T-helper 1 cell treated with Interleukin-12 subunit alpha and Interleukin-12 subunit beta and Interleukin-4 antibody, amounts not matched to agents 30 ng/mL and 1 ng/mL, for 36 hours (primary cell): ENCODE results near the gene SFXN4. TPM values are rescaled to one million over a fixed set of nuclear protein-coding genes. Genes with fewer than 3 reads are reported as not detected.
"Not testable (repeated sequence)": the region's sequence is repeated elsewhere in the genome, so short reads cannot be mapped to it uniquely, and the experiment has no call there.

Experiments
- intact Hi-C: fragments of 100-400 bp; cut with micrococcal nuclease; formaldehyde crosslinking; loops from one replicate; pipeline ENCODE4 v1.15.1; 2024
- total RNA-seq: library from RNA; stranded (reverse); gene quantifications from 2 replicates; pipeline ENCODE4 v1.2.3, GENCODE V29; 2022

SFXN4 gene
- total RNA-seq, 1 donor from 2014 or later: 28.0 TPM

DNA sequence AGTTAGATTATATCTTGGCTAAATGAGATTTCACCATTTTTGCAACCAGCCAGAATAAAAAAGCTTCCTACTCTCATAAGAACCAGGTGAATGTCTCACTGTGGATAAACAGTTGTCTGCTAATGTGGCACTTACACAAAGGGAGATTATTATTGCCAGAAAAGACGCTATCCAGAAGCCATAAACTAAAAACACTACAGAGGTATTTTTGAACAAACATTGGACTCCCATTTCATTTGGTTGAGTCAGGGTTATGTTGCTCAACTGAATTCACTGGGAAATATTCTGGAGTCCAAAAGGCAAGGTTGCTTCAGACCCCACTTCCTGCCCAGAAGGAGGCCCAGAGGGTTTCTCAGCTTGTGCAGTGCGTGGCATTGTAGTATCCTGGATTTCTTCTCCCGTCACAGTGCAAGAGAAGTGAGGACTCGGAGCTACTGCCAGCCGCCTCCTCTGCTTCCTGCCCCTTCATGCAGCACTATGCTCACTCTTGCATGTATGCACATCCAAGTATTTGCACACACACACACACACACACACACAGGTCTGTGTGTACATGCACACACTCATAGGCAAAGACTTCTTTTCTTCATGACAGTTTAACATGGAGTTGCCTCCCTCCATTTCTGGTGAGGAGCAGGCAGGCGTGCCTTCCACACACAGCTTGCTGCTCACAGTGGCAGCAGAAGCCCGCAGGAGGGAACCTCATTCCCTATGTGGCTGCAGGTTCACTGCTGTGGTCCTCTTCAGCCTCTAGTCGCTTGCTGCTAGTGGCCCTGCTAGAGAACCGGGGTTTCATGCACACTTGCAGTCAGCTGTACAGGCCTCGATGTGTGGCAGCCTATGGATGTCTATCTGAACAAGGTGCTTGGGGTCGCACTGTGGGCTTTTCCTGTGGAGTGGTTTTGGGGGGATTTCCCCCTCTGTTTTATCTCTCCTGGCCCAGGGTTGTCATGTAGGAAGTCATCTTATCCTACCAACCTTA lies 51.5 kb downstream of the SFXN4 start:
- intact Hi-C loops: no loop called here

- intact Hi-C loops: no loop called here
Measured at GRCh38 chr10:119112056-119112455, 53.5 kb downstream of the SFXN4 start.

DNA sequence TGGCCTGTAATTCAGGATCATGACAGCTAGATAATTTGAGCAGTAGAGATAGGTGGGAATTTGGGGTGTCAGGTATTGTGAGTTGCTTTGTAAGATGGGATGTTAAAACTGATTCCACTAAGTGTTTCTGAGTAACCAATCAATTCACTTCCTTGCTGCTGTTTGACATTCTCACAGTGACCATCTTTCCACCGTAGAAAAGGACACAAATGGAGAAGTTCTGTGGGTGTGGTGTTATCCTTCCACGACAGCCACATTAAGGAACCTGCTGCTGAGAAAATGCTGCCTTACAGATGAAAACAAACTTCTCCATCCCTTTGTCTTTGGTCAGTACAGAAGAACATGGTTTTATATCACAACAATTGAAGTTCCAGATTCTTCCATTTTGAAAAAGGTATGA lies 57.7 kb downstream of the SFXN4 start:
- intact Hi-C loops: loop anchor here (10.0 kb wide), 1 partner anchor 787 kb away; the partner anchor contains the start of gene SEC23IP

DNA sequence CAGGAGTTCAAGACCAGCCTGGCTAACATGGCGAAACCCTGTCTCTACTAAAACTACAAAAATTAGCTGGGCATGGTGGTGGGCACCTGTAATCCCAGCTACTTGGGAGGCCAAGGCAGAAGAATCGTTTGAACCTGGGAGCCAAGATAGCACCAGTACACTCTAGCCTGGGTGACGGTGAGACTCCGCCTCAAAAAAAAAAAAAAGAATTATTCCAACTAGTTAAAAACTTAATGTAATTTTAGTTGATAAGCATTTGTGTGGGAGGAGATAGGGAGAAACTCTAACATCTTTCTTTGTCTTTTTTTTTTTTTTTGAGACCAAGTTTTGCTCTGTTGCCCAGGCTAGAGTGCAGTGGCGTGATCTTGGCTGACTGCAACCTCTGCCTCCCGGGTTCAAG lies 58.4 kb downstream of the SFXN4 start:
- intact Hi-C loops: loop anchor here (10.0 kb wide), 1 partner anchor 788 kb away; the partner anchor contains the start of gene SEC23IP

DNA sequence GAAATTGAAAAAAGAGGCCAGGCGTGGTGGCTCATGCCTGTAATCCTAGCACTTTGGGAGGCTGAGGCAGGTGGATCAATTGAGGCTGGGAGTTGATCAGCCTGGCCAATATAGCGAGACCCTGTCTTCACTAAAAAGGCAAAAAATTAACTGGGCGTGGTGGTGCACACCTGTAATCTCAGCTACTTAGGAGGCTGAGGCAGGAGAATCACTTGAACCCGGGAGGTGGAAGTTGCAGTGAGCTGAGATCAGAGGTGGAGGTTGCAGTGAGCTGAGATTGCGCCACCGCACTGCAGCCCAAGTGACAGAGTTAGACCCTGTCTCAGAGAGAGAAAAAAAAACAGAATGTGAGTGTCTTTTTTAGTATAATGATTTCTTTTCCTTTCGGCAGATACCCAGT lies 59.6 kb downstream of the SFXN4 start:
- intact Hi-C loops: loop anchor here (2.0 to 10.0 kb wide), 3 partner anchors 15 to 789 kb away; partner anchors contain the start of genes BAG3 and SEC23IP

GRCh38 chr10:119105155-119105554 lies 60.4 kb downstream of the SFXN4 start:
- intact Hi-C loops: loop anchor here (2.0 to 10.0 kb wide), 3 partner anchors 16 to 790 kb away; partner anchors contain the start of genes BAG3 and SEC23IP

DNA sequence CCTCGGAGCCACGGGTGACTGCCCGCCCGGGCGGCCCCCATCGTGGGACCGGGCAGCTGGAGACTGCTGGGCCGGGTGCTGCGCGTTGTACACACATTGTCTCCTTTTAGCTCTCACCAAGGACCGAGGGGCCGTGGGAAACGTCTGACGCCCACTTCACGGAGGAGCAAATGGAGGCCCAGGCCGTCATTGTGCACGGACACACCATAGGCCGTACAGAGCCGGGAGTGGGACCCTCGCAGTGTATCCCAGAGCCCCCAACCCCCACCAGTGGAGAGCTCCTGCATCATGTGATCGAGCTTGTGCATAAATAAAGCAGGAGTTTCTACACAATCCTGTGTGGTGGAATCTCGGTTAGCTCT lies 60.9 kb downstream of the SFXN4 start:
- intact Hi-C loops: loop anchor here (1.0 to 10.0 kb wide), 11 partner anchors 13 to 790 kb away; partner anchors contain the start of genes BAG3, EIF3A, INPP5F and PRDX3

- intact Hi-C loops: loop anchor here (1.0 to 10.0 kb wide), 12 partner anchors 13 to 791 kb away; partner anchors contain the start of genes BAG3, EIF3A, INPP5F and PRDX3
Measured at GRCh38 chr10:119103903-119104653, 61.4 kb downstream of the SFXN4 start, which contains the start of gene DENND10. Gene DENND10 (plus strand): TSS chr10:119104113. CDS start chr10:119104143, 30 bp downstream.

DNA sequence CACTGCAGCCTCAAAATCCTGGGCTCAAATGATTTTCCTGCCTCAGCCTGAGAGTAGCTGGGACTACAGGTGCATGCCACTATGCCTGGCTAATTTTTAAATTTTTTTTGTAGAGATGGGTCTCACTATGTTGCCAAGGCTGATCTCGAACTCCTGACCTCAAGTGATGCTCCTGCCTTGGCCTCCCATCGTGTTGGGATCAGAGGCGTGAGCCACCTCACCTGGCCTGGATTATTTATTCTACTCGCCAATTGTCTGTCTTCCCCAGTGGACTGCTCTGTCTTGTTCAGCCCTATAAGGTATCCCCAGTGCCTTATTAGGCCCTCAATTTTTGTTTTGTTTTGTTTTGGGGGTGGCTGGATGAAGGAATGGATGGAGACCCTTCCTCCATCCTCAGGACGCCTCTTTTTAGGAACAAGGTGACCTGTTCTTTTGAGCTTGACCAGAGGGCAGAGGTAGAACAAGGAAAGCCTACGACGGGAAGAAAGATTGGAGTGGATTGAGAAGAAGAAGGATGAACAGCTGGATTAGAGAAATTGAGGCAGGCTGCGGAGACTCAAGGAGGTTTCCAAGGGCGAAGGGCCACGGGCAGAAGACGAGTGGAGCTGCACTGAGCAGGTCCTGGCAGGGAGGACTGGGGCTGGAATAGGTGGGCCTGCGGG lies 62.1 kb downstream of the SFXN4 start:
- intact Hi-C loops: loop anchor here (1.0 to 10.0 kb wide), 3 partner anchors 71 to 791 kb away; partner anchors contain the start of gene SEC23IP

- intact Hi-C loops: loop anchor here (5.0 to 10.0 kb wide), 2 partner anchors 344 to 793 kb away; partner anchors contain the start of gene SEC23IP
Measured at GRCh38 chr10:119101366-119102098, 64.0 kb downstream of the SFXN4 start.

- intact Hi-C loops: loop anchor here (5.0 to 10.0 kb wide), 2 partner anchors 343 to 794 kb away; partner anchors contain the start of gene SEC23IP
Measured at GRCh38 chr10:119100434-119101238, 64.9 kb downstream of the SFXN4 start.

GRCh38 chr10:119098576-119098975 lies 66.9 kb downstream of the SFXN4 start:
- intact Hi-C loops: no loop called here

- intact Hi-C loops: not testable (repeated sequence)
Measured at GRCh38 chr10:119096641-119097415, 68.7 kb downstream of the SFXN4 start.

DNA sequence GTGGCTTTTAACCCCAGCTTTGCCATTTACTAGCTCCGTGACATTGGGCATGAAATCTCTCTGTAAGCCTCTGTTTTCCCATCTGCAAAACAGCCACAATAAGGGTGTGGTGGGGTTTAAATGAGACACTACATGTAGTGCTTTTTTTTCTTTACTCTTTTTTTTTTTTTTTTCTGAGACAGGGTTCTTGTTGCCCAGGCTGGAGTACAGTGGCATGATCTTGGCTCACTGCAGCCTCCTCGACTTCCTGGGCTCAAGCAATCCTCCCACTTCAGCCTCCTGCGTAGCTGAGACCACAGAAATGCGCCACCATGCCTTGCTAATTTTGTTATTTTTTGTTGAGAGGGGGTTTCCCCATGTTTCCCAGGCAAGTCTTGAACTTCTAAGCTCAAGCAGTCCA lies 69.9 kb downstream of the SFXN4 start:
- intact Hi-C loops: no loop called here

- intact Hi-C loops: loop anchor here (1.0 kb wide), 2 partner anchors 11 to 13 kb away; partner anchors contain the start of genes DENND10 and EIF3A
Measured at GRCh38 chr10:119090968-119091367, 74.5 kb downstream of the SFXN4 start.
